Dendritic cell treated with granulocyte-macrophage colony-stimulating factor and Interleukin-4, amounts not matched to agents 40 ng/mL and 50 ng/mL, for 4 days (primary cell): ENCODE measurements around the gene TBC1D5.

ENCODE experiments used
- H3K27ac Mint-ChIP-seq: one replicate; pipeline ENCODE4 v1.8.0; 2022; ENCODE audit warnings: mild to moderate bottlenecking, mixed read lengths
- H3K27me3 Mint-ChIP-seq: one replicate; pipeline ENCODE4 v1.8.0; 2022; ENCODE audit warnings: mild to moderate bottlenecking, mixed read lengths
- H3K36me3 Mint-ChIP-seq: one replicate; pipeline ENCODE4 v1.8.0; 2022; ENCODE audit warnings: low read depth, mixed read lengths
- H3K4me1 Mint-ChIP-seq: one replicate; pipeline ENCODE4 v1.8.0; 2022; ENCODE audit warnings: low read depth, mixed read lengths
- H3K4me3 Mint-ChIP-seq: one replicate; pipeline ENCODE4 v1.8.0; 2022; ENCODE audit warnings: mild to moderate bottlenecking, moderate library complexity, mixed read lengths
- H3K9me3 Mint-ChIP-seq: one replicate; pipeline ENCODE4 v1.8.0; 2022; ENCODE audit warnings: mixed read lengths
- intact Hi-C: fragments of 100-400 bp; cut with micrococcal nuclease; formaldehyde crosslinking; loops from one replicate; pipeline ENCODE4 v1.15.0; 2022

The TBC1D5 gene

GRCh38 chr3:17442332-17443049 is 299.9 kb downstream of the TBC1D5 start:
- Mint-ChIP-seq H3K4me3 (no peak overlapping the region), H3K36me3 (peaks cover 50% of the 10 kb centered on the region), H3K9me3 (peaks cover 20% of the 10 kb centered on the region), H3K27ac (peak overlapping the region; percentile 3), H3K4me1 (peaks cover 9% of the 10 kb centered on the region), H3K27me3 (no peaks in the 10 kb centered on the region)
- intact Hi-C loops: no loop called here

- intact Hi-C loops: no loop called here
- peaks cover 48% of the 10 kb centered on the region for H3K36me3 Mint-ChIP-seq
- H3K9me3 Mint-ChIP-seq: peaks cover 30% of the 10 kb centered on the region
Measured at GRCh38 chr3:17433876-17434275, 308.6 kb downstream of the TBC1D5 start.

DNA sequence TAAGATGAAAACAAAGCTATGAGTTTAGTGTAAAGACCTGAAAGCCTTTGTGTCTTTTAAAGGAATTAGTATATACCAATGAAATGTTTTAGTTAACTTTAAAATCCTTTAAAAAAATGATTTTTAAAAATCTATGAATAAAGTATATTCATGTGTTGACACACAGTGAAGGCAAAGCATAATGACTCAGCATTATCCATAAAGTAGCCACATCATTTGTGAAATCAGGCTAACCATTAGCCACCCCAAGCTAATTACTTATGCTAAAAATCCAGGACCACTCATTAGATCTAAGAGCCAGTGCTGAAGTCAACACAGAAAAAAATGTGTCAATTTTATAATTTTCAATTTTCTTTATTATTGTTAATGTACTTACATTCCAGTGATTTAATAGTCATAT is 310.2 kb downstream of the TBC1D5 start:
- Mint-ChIP-seq H3K9me3 (peaks cover 30% of the 10 kb centered on the region), H3K4me3 (no peak overlapping the region), H3K27me3 (no peaks in the 10 kb centered on the region), H3K4me1 (peaks cover 9% of the 10 kb centered on the region), H3K27ac (no peak overlapping the region), H3K36me3 (peaks cover 35% of the 10 kb centered on the region)
- intact Hi-C loops: no loop called here

More at GRCh38 chr3:17433876-17434275, 308.6 kb downstream of the TBC1D5 start:
- H3K4me1 Mint-ChIP-seq: peaks cover 9% of the 10 kb centered on the region
- no peak overlapping the region for H3K27ac Mint-ChIP-seq
- H3K4me3 Mint-ChIP-seq: no peak overlapping the region
- H3K27me3 Mint-ChIP-seq: no peaks in the 10 kb centered on the region

GRCh38 chr3:17431484-17432045 is 310.9 kb downstream of the TBC1D5 start:
- H3K9me3 Mint-ChIP-seq: peaks cover 30% of the 10 kb centered on the region
- H3K36me3 Mint-ChIP-seq: peaks cover 31% of the 10 kb centered on the region
- H3K27ac Mint-ChIP-seq: no peak overlapping the region
- H3K4me1 Mint-ChIP-seq: peaks cover 9% of the 10 kb centered on the region
- intact Hi-C loops: loop anchor here (1.0 kb wide), 1 partner anchor 410 kb away; no protein-coding TSS in a partner anchor
- H3K27me3 Mint-ChIP-seq: no peaks in the 10 kb centered on the region
- H3K4me3 Mint-ChIP-seq: no peak overlapping the region

- intact Hi-C loops: loop anchor here (1.0 kb wide), 1 partner anchor 410 kb away; no protein-coding TSS in a partner anchor
- H3K27ac Mint-ChIP-seq: no peak overlapping the region
- H3K4me3 Mint-ChIP-seq: no peak overlapping the region
- H3K9me3 Mint-ChIP-seq: peaks cover 30% of the 10 kb centered on the region
- H3K27me3 Mint-ChIP-seq: no peaks in the 10 kb centered on the region
- H3K4me1 Mint-ChIP-seq: peaks cover 9% of the 10 kb centered on the region
- peaks cover 31% of the 10 kb centered on the region for H3K36me3 Mint-ChIP-seq
Measured at GRCh38 chr3:17431004-17431403, 311.4 kb downstream of the TBC1D5 start.

GRCh38 chr3:17430582-17430981 is 311.8 kb downstream of the TBC1D5 start:
- no peak overlapping the region for H3K27ac Mint-ChIP-seq

GRCh38 chr3:17423786-17424536 is 318.5 kb downstream of the TBC1D5 start:
- no peak overlapping the region for H3K27ac Mint-ChIP-seq
- H3K4me3 Mint-ChIP-seq: no peak overlapping the region
- no peaks in the 10 kb centered on the region for H3K9me3 Mint-ChIP-seq
- intact Hi-C loops: no loop called here
- H3K27me3 Mint-ChIP-seq: no peaks in the 10 kb centered on the region
- H3K36me3 Mint-ChIP-seq: peaks cover 10% of the 10 kb centered on the region
- no peaks in the 10 kb centered on the region for H3K4me1 Mint-ChIP-seq

More at GRCh38 chr3:17430582-17430981, 311.8 kb downstream of the TBC1D5 start:
- Mint-ChIP-seq H3K4me1 (peaks cover 9% of the 10 kb centered on the region), H3K36me3 (peaks cover 27% of the 10 kb centered on the region), H3K9me3 (peaks cover 26% of the 10 kb centered on the region), H3K27me3 (no peaks in the 10 kb centered on the region), H3K4me3 (no peak overlapping the region)
- intact Hi-C loops: no loop called here

GRCh38 chr3:17422636-17423035 is 319.8 kb downstream of the TBC1D5 start:
- intact Hi-C loops: no loop called here
- Mint-ChIP-seq H3K27me3 (no peaks in the 10 kb centered on the region), H3K27ac (no peak overlapping the region), H3K4me3 (no peak overlapping the region), H3K9me3 (no peaks in the 10 kb centered on the region), H3K36me3 (peaks cover 10% of the 10 kb centered on the region), H3K4me1 (no peaks in the 10 kb centered on the region)

DNA sequence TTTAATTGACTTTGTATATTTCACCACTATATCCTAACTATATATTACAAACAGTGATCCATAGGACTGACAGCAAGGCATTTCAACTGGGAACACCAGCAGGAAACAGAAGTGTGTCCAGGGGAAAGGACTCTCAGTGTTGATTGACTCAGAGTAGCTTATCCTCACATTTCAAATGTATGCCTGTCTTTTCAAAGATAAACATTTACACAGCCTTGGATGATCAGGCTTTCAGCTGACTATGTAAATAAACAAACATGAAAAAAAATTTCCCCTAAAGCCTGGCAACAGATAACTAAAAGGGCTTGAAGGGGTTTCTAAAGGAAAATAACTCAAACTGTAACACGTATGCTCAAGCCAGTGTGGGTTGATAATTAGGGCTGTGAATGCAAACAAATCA is 321.8 kb downstream of the TBC1D5 start:
- H3K4me3 Mint-ChIP-seq: no peak overlapping the region
- H3K9me3 Mint-ChIP-seq: no peaks in the 10 kb centered on the region
- H3K4me1 Mint-ChIP-seq: no peaks in the 10 kb centered on the region
- intact Hi-C loops: no loop called here
- H3K36me3 Mint-ChIP-seq: peaks cover 10% of the 10 kb centered on the region
- no peaks in the 10 kb centered on the region for H3K27me3 Mint-ChIP-seq
- no peak overlapping the region for H3K27ac Mint-ChIP-seq

- Mint-ChIP-seq H3K36me3 (peaks cover 9% of the 10 kb centered on the region), H3K27me3 (no peaks in the 10 kb centered on the region), H3K9me3 (no peaks in the 10 kb centered on the region), H3K4me3 (no peak overlapping the region), H3K4me1 (no peaks in the 10 kb centered on the region), H3K27ac (no peak overlapping the region)
- intact Hi-C loops: loop anchor here (1.0 to 5.0 kb wide), 2 partner anchors 155 to 811 kb away; no protein-coding TSS in a partner anchor
Measured at GRCh38 chr3:17412950-17413530, 329.4 kb downstream of the TBC1D5 start.

- intact Hi-C loops: loop anchor here (5.0 kb wide), 1 partner anchor 809 kb away; no protein-coding TSS in a partner anchor
- H3K4me1 Mint-ChIP-seq: no peaks in the 10 kb centered on the region
- H3K27me3 Mint-ChIP-seq: no peaks in the 10 kb centered on the region
Measured at GRCh38 chr3:17411157-17411877, 331.1 kb downstream of the TBC1D5 start.

GRCh38 chr3:17407576-17407975 is 334.9 kb downstream of the TBC1D5 start:
- Mint-ChIP-seq H3K4me1 (no peaks in the 10 kb centered on the region), H3K9me3 (no peaks in the 10 kb centered on the region), H3K4me3 (no peak overlapping the region), H3K36me3 (peaks cover 12% of the 10 kb centered on the region), H3K27ac (no peak overlapping the region), H3K27me3 (no peaks in the 10 kb centered on the region)
- intact Hi-C loops: no loop called here

More at GRCh38 chr3:17411157-17411877, 331.1 kb downstream of the TBC1D5 start:
- H3K27ac Mint-ChIP-seq: no peak overlapping the region
- H3K9me3 Mint-ChIP-seq: no peaks in the 10 kb centered on the region
- H3K4me3 Mint-ChIP-seq: no peak overlapping the region
- peaks cover 11% of the 10 kb centered on the region for H3K36me3 Mint-ChIP-seq

- Mint-ChIP-seq H3K4me1 (no peaks in the 10 kb centered on the region), H3K36me3 (peaks cover 20% of the 10 kb centered on the region), H3K27me3 (no peaks in the 10 kb centered on the region), H3K27ac (no peak overlapping the region), H3K4me3 (no peak overlapping the region), H3K9me3 (no peaks in the 10 kb centered on the region)
- intact Hi-C loops: no loop called here
Measured at GRCh38 chr3:17404548-17404947, 337.9 kb downstream of the TBC1D5 start.
